ENCODE results near the gene SCARB1. TPM values are rescaled to one million over a fixed set of nuclear protein-coding genes. Genes with fewer than 3 reads are reported as not detected.

Gene SCARB1
- total RNA-seq, 4 donors from 2014 or later = 24.2 to 79.4 (median 59.4) TPM

DNA sequence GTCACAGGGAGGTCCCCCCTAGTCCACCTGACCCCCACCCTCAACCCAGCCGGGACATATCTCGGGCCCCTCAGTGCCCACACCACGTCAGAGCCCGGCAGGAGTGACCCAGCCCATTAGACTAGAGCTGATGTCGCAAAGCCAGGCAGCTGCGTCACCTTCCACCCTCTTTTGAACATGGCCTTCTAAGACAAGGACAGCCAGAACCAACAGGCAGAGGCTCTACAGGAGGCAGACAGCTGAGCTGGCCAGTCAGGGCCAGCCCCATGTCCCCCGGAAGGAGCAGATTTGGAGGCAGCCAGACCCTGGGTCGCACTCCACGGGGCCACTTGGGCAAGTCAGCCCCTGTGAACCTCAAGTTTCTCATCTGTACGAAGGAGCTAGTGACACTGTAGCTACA, 44.1 kb downstream of the SCARB1 start:
- ATAC-seq (ENCODE audit: low FRiP score) (no peak), DNase-seq (ENCODE audit: low spot score) (no peak)
- TF ChIP-seq CTCF (IDR thresholded peaks at IDR 0.05) = no peak

GRCh38 chr12:124819080-124819479, 44.6 kb downstream of the SCARB1 start:
- ATAC-seq (ENCODE audit: low FRiP score) = no peak
- no peak for DNase-seq (ENCODE audit: low spot score)
- no peak for TF ChIP-seq CTCF (IDR thresholded peaks at IDR 0.05)

- no peak for TF ChIP-seq CTCF (IDR thresholded peaks at IDR 0.05)
- no peak for DNase-seq (ENCODE audit: low spot score)
- ATAC-seq (ENCODE audit: low FRiP score) = no peak
Observed at GRCh38 chr12:124817076-124818000, 46.3 kb downstream of the SCARB1 start.

DNA sequence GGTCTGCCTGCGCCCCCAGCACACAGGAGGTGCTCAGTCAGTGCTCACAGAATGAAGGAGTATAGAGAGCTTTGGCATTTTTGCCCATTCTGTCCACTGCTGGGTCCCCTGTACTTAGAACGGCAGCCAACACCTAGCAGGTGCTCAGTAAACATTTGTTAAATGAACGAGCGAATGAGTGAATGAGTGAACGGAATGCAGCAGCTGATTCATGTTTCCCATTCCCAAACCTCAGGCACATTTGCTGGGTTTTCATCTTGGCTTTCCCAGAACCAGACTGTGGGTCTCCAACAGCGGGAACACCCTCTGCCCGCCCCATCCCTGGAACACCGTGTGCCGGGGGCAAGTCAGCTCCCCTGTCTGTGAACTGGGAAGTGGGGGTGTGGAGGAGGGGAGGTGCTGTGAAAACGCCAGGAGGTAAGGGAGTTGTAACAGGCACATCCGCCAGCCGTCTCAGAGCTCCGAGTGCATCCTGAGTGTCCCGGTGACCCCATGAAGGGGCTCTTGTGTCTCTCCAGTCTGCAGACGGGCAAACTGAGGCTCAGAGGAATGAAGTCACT, 47.3 kb downstream of the SCARB1 start:
- DNase-seq (ENCODE audit: low spot score) (no peak), ATAC-seq (ENCODE audit: low FRiP score) (no peak)

GRCh38 chr12:124814741-124815613, 48.7 kb downstream of the SCARB1 start:
- TF ChIP-seq CTCF (IDR thresholded peaks at IDR 0.05) = no peak
- ATAC-seq (ENCODE audit: low FRiP score) (no peak), DNase-seq (ENCODE audit: low spot score) (no peak)

More for the DNA sequence above, 47.3 kb downstream of the SCARB1 start:
- no peak for TF ChIP-seq CTCF (IDR thresholded peaks at IDR 0.05)

DNA sequence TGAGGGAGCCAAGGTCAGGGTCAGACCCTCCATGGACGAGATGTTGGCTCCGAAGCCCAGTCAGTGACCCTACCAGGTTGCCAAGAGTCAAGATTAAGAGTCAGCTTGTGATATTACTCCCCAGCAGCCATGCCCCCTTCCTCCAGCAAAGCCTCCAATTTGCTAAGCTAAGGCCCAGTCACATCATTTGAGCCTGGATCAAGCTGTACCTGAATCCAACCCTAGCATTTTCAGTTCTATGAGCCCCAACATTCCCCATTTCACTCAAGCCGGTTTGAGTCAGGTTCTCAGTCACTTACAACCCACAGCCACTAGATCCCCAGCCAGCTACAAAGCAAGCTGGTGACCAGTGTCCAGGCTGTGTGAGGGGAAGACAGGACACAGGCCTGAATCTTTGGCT, 49.9 kb downstream of the SCARB1 start:
- TF ChIP-seq CTCF (IDR thresholded peaks at IDR 0.05) = no peak
- DNase-seq (ENCODE audit: low spot score) = no peak
- no peak for ATAC-seq (ENCODE audit: low FRiP score)
